ENCODE measurements around the gene LOXL4.
A peak's percentile ranks its signal among the peaks of the same experiment; 100 is the strongest.

Gene LOXL4

GRCh38 chr10:98262571-98262970, 5.4 kb downstream of the LOXL4 start:
- no peak for DNase-seq

- DNase-seq, result no peak
These were observed 6.3 kb downstream of the LOXL4 start for GRCh38 chr10:98261436-98262277.

- no peak for DNase-seq
These were observed 7.2 kb downstream of the LOXL4 start for GRCh38 chr10:98260752-98261151.

GRCh38 chr10:98260350-98260749, 7.6 kb downstream of the LOXL4 start:
- DNase-seq, result no peak

- no peak for DNase-seq
These were observed 8.2 kb downstream of the LOXL4 start for GRCh38 chr10:98259606-98260315.

- DNase-seq, result no peak
These were observed 9.1 kb downstream of the LOXL4 start for GRCh38 chr10:98258683-98259454.

GRCh38 chr10:98257961-98258360, 10.0 kb downstream of the LOXL4 start:
- no peak for DNase-seq

GRCh38 chr10:98257198-98257597, 10.8 kb downstream of the LOXL4 start:
- DNase-seq, result no peak

- no peak for DNase-seq
These were observed 11.3 kb downstream of the LOXL4 start for GRCh38 chr10:98256692-98257091.

- no peak for DNase-seq
These were observed 12.7 kb downstream of the LOXL4 start for GRCh38 chr10:98255146-98255877.

GRCh38 chr10:98254234-98254974, 13.6 kb downstream of the LOXL4 start:
- DNase-seq, result no peak

GRCh38 chr10:98253499-98253898, 14.5 kb downstream of the LOXL4 start:
- DNase-seq, result no peak

GRCh38 chr10:98252464-98252863, 15.5 kb downstream of the LOXL4 start:
- no peak for DNase-seq

GRCh38 chr10:98251399-98251798, 16.6 kb downstream of the LOXL4 start:
- no peak for DNase-seq

- no peak for DNase-seq
These were observed 18.9 kb downstream of the LOXL4 start for GRCh38 chr10:98249134-98249533.

- no peak for DNase-seq
These were observed 20.0 kb downstream of the LOXL4 start for GRCh38 chr10:98248018-98248417.

- DNase-seq, result no peak
These were observed 20.8 kb downstream of the LOXL4 start for GRCh38 chr10:98246911-98247805.

- DNase-seq, result no peak
These were observed 23.4 kb downstream of the LOXL4 start for GRCh38 chr10:98244586-98244985.

- DNase-seq, result no peak
These were observed 23.9 kb downstream of the LOXL4 start for GRCh38 chr10:98244141-98244540.

GRCh38 chr10:98242823-98243222, 25.2 kb downstream of the LOXL4 start:
- DNase-seq, result peak; percentile 1

- no peak for DNase-seq
These were observed 27.5 kb downstream of the LOXL4 start for GRCh38 chr10:98240524-98240923.

Measured in DMS79 treated with DMSO at 0.1 percent for 48 hours (cell line).